GM19452 (cell line): ENCODE data around the gene PTK6.

Source experiments
- ATAC-seq: cut with Tn5 transposase; IDR thresholded peaks from one replicate; pipeline ENCODE4 v1.9.1; 2021; ENCODE audit not compliant: unreplicated experiment

PTK6 gene

GRCh38 chr20:63497138-63497945 is 39.8 kb downstream of the PTK6 start:
- no peak for ATAC-seq

DNA sequence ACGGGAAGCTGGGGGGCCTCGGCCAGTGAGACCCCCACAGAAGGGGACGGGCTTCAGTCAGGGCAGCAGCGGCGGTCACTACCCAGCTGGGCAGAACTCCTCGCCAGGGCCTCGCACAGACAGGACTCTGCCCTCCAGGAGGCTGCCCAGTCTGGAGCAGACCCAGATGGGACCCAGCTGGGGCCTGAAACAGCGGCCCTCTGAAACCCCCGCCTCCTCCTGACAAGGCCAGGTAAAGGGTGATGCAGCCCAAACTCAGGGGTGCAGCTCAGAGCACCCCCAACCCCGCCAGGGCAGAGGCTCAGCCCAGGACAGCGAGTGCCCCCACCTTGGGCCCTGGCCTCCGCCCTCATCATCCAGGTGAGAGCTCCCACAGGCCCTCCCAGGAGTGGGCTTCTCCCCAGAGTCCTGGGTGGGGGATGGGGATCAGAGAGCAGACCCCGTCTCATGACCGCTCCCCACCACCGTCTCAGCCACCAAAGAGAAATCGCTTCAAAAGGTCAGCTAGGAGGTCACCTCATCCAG is 40.5 kb downstream of the PTK6 start:
- no peak for ATAC-seq

GRCh38 chr20:63495741-63496595 is 41.2 kb downstream of the PTK6 start:
- ATAC-seq: no peak

DNA sequence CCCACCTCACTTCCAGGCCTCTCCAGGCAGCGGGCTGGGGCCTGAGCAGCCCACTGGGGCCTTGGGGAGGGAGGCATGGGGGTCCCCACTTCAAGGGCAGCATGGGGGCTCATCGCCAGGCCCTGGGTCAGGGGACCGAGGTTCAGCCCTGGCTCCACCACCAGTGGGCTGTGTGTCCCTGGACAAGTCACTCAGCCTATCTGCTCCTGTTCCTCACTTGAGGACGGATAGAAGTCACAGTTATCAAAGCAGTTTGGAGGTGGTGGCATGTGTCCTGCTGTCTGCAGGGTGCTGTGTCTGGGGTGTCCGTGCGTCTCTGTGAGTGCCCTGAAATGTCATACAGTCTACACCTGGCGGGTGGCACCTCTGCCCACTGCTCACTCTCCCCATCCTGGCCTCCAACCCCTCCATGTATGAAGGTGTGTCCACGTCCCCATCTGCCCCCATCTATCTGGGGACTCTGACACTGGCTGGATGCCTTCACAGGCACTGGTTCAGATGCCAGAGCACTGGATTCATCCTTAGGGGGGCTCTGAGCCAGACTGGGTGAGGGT is 41.9 kb downstream of the PTK6 start:
- ATAC-seq: no peak

- no peak for ATAC-seq
These were observed 42.6 kb downstream of the PTK6 start for GRCh38 chr20:63494420-63495166.

DNA sequence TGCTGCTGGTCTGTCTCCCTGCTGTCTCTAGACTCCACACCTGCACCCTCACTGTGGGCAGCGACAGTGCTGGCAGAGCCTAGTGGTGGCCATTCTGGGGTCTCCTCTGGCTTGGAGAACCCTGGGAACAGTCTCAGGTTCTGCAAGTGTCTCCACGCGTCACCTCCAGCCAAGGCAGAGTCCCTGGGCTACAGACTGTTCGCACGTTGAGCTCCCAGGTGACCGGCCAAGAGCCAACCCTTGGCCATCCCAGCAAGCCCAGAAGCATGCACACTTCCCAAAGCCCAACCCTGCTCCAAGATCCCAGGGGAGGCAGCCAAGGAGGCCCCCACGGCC is 43.1 kb downstream of the PTK6 start:
- no peak for ATAC-seq

DNA sequence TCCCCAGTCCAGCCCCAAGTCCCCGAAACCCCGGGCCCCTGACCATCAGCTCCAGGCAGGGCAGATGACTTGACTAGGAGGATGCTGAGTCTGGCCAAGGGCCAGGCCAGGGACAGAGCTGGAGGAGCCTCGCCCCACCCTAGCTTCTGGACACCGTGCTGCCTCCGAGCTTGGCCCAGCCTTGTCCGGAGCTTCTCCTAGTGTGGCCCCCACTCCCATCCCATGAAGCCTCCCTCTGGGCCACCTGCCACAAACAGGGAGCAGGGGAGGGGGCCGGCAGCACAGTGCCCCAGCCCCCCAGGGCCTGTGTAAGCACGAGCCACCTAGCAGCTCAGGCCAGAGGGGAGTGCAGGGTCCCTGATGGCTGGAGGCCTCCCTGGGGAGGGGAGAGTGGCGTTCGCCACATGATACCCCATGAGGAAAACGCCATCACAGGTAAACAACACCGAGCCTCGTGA is 43.6 kb downstream of the PTK6 start:
- ATAC-seq: no peak

DNA sequence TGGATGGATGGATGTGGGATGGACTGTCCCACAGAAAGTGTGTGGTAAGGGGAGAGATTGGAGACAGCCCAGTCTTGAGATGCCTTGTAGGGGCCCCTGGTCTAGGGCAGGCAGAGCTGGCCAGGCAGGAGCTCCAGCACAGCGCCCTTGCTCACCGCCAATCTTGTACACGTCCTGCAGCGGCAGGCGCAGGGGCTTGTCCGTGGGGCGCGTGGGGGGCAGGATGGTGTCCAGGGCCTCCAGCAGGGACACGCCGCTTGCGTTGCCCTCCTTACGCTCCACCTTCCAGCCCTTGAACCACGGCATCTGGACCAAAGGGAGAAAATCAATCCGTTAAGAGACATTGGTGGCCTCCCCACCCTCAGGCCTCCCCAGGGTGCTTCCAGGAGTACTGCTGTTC is 44.2 kb downstream of the PTK6 start:
- no peak for ATAC-seq

- no peak for ATAC-seq
These were observed 44.7 kb downstream of the PTK6 start for GRCh38 chr20:63492518-63492917.

DNA sequence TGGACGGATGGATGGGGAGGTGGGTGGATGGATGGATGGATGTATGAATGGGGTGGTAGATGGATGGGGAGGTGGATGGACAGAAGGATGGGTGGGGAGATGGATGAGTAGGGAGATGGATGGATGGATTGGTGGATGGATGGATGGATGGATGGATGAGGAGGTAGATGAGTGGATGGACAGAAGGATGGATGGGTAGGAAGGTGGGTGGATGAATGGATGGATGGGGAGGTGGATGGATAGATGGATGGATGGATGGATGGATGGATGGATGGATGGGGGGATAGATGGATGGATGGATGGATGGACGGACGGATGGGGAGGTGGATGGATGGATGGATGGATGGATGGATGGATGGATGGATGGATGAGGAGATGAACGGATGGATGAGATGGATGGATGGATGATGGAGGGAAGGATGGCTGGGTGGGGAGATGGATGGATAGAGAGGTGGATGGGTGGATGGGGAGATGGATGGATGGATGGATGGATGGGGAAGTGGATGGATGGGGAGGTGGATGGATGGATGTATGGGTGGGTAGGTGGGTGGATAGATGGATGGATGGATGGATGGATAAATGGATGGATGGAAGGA is 45.4 kb downstream of the PTK6 start:
- no peak for ATAC-seq

DNA sequence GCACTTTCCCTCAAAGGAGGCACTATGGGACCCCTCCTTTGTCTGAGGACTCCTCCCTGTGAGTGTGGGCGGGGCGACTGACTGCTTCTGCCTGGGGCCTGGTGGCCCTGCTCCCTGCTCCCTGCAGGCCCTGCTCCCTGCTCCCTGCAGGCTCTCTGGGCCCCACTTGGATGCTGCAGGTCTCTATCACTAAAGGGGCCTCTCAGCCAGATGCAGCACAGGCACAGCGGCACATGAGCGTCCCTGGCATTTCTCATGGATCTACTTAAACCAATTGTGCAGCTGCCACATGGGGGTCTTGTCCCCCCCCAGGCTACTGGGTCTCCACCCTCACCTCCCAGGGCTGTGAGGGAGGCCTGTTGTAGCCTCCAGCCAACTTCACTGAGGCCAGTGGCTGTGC is 46.1 kb downstream of the PTK6 start:
- no peak for ATAC-seq

- no peak for ATAC-seq
These were observed 46.8 kb downstream of the PTK6 start for GRCh38 chr20:63490416-63490815.

GRCh38 chr20:63488315-63489251 is 48.6 kb downstream of the PTK6 start:
- ATAC-seq: no peak

- no peak for ATAC-seq
These were observed 49.4 kb downstream of the PTK6 start for GRCh38 chr20:63487781-63488241.

- ATAC-seq: no peak
These were observed 49.9 kb downstream of the PTK6 start for GRCh38 chr20:63487116-63487764.

- ATAC-seq: no peak
These were observed 50.8 kb downstream of the PTK6 start for GRCh38 chr20:63486300-63486855.

DNA sequence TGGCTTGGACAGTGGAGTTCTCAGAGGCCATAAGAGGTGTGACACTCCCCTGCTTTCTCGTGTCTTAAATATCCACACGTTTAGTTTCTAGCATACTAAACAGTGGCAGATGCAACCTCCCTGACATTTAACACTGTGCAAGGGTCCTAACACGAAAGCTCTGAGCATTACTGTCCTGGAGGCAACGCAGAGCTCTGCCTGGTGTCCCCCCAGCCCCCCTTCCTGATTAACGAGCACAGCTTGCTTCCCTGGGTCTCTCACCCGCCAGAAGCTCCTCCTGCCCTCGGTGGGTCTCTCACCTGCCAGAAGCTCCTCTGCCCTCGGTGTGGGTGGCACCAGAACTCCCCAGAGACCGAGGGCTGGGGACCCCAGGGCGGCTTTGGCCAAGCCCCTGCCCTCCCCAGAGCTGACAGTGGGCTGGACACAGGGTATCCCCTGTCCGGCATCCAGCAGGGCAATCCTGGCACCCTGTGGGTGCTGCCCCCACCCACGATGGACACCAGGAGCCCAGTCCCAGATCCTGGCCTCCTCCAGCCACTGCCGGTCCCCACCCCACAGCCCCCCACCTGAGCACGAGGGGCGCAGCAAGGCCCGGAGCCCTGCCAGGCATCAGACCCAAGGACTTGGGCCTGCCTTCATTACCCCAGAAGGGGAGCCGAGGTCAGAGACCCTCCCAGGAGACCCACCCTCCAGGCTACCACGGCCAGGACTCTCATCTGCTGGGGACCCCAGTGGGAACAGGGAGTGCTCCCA is 52.3 kb downstream of the PTK6 start:
- ATAC-seq: no peak

DNA sequence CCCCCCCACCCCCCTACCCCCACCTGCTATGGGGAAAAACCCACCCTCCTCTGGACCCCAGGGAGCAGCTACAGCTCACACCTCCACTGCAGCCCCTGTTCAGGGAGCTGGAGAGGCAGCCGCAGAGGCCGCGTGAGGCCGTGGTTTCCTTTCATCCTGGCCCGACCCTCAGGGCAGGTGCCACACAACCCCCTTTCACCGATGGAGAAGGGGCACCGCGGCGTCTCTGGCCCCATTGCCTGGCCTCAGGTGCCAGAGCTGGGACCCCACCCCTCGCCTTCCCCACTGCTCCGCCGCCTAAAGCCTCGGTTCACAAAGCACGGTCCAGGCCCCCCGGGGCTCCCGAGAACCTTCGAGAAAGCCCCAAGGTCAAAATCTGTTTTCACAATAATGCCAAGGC is 52.9 kb downstream of the PTK6 start:
- ATAC-seq: no peak
